Measurements from ENCODE around the gene SIRPD. TPM values are rescaled to one million over a fixed set of nuclear protein-coding genes. Genes with fewer than 3 reads are reported as not detected.

Gene SIRPD
- total and polyA plus RNA-seq, 2 of the 13 experiments (the other 11 are each of a cell fraction or from before 2014, with no cell fraction given) = not detected

DNA sequence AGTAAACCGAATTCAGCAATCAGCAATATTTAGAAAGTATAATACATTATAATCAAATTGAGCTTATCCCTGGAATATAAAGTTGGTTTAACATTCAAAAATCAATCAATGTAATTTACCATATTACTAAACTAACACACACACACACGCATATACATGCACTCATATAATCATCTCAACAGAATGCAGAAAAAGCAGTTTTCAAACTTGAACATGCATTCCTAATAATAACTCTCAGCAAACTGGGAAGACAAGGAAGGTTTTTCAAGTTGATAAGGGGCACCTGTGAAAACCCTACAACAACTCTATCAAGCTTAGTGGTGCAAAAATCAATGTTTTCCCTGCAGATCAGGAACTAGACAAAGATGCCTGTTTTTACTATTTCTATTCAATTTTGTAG lies 70.9 kb downstream of the SIRPD start:
- ChIA-PET CTCF (ENCODE audit: low intra/inter-chr PET ratio, low total read pairs) (no interaction called here), POLR2A (no interaction called here)
- H3K36me3 ChIP-seq (replicated peaks in 1 of 2; ENCODE audit: control insufficient read depth in 1 of 2, insufficient read depth in 2 of 2, low read length in 2 of 2) = no peaks in the 10 kb centered on the region
- BruUV-seq (replicated peaks) = no TSS peak
- no peaks in the 10 kb centered on the region for H4K20me1 ChIP-seq (ENCODE audit: insufficient read depth, low read length)
- H3K9me3 ChIP-seq (ENCODE audit: low read length) = no peaks in the 10 kb centered on the region
- ATAC-seq (no peak), DNase-seq (ENCODE audit: low spot score) (no peak), FAIRE-seq (no peak)
- intact Hi-C loops (cut with micrococcal nuclease; ENCODE audit: unreplicated experiment) = no loop called here
- peaks cover 2 to 20% of the 10 kb centered on the region in 2 experiments; a peak in 4 of 5 replicates for H3K27me3 ChIP-seq (ENCODE audit: control insufficient read depth in 1 of 2, insufficient read depth in 2 of 2, low read length in 2 of 2)
- WGBS (ENCODE audit: low lambda C conversion rate) = 32% methylated on average over 2 of the region's 2 CpGs
- no peak overlapping the region for H3K27ac ChIP-seq (ENCODE audit: extremely low read length, insufficient read depth, low read length)
- H3K4me2 ChIP-seq (ENCODE audit: low read depth, low read length) = no peak overlapping the region
- H2AFZ ChIP-seq (ENCODE audit: low read length) = no peak overlapping the region
- no peaks in the 10 kb centered on the region for H3K79me2 ChIP-seq (ENCODE audit: insufficient read depth, low read length)
- in situ Hi-C loops (cut with HindIII; ENCODE audit: extremely low pct_ligation_motif_present, low pct_unique_long_range_greater_than_20kb) = no loop called here
- H3K9ac ChIP-seq (ENCODE audit: insufficient read depth, low read depth, low read length) = no peak overlapping the region
- no peak overlapping the region for H3K4me3 ChIP-seq (replicated peaks in 1 of 3; ENCODE audit: insufficient read depth in 1 of 3, low read depth in 2 of 3, low read length in 3 of 3)
- no peak for TF ChIP-seq U2AF1 (optimal IDR thresholded peaks at IDR 0.05; ENCODE audit: low read depth, low read length)
- no peak for TF ChIP-seq ZKSCAN5 (CRISPR knock-in tag; IDR thresholded peaks at IDR 0.05)
- no peak for TF ChIP-seq MXD1 (CRISPR knock-in tag; IDR thresholded peaks at IDR 0.05)
- TF ChIP-seq EEA1 (CRISPR knock-in tag; IDR thresholded peaks at IDR 0.05; ENCODE audit: borderline replicate concordance) = no peak
- no peak for TF ChIP-seq MTF1 (CRISPR knock-in tag; IDR thresholded peaks at IDR 0.05)
- TF ChIP-seq TAF15 (IDR thresholded peaks at IDR 0.05; ENCODE audit: low read depth, low read length, poor library complexity, severe bottlenecking) = no peak
- no peak for TF ChIP-seq ISX (CRISPR knock-in tag; conservative IDR thresholded peaks at IDR 0.05)
- no peak for TF ChIP-seq NFATC3 (CRISPR knock-in tag; IDR thresholded peaks at IDR 0.05)
- TF ChIP-seq FOXM1 (CRISPR knock-in tag; IDR thresholded peaks at IDR 0.05) = no peak
- TF ChIP-seq FOXK1 (CRISPR knock-in tag; IDR thresholded peaks at IDR 0.05; ENCODE audit: borderline replicate concordance, low read depth) = no peak
- TF ChIP-seq ZNF207 (IDR thresholded peaks at IDR 0.05; ENCODE audit: borderline replicate concordance) = no peak
- no peaks in the 10 kb centered on the region for H3K4me1 ChIP-seq (ENCODE audit: insufficient read depth, low read length)
